OCI-LY1 (cell line): ENCODE data around the gene MROH2A.

Experiments
- CTCF ChIP-seq: fragments of 200-600 bp; sonication (generic), shearing (Covaris generic); IDR thresholded peaks from 2 replicates; pipeline ENCODE4 v1.5.1; 2017; ENCODE audit warnings: mild to moderate bottlenecking, antibody characterized with exemption, low read length, moderate library complexity, mixed read lengths
- EZH2 ChIP-seq: fragments of 200-600 bp; sonication (generic), shearing (Covaris generic); IDR thresholded peaks from 2 replicates; pipeline ENCODE4 v1.8.0; 2017; ENCODE audit warnings: borderline replicate concordance, mixed run types, mild to moderate bottlenecking, antibody characterized with exemption, low read length, moderate library complexity, mixed read lengths

- TF ChIP-seq CTCF (no peak), EZH2 (no peak)
These were observed 68.5 kb downstream of the MROH2A start for GRCh38 chr2:233846387-233847247.
